Renal cortex interstitium (tissue), 11 donors: ENCODE results near the gene RPL23. TPM values are rescaled to one million over a fixed set of nuclear protein-coding genes. Genes with fewer than 3 reads are reported as not detected.
A peak's percentile ranks its signal among the peaks of the same experiment; 100 is the strongest.

Source experiments
- DNase-seq, 11 donors: peaks; one replicate each; pipeline ENCODE4 v3.0.0-alpha.2; 2013; ENCODE audit warnings: low read depth in 9 of 11, low spot score in 4 of 11; ENCODE audit errors: extremely low read depth in 1 of 11
- polyA plus RNA-seq, 3 donors: library from polyadenylated mRNA; unstranded; fragments of 120-200 nt; gene quantifications; one replicate each; pipeline ENCODE4 v1.2.1, GENCODE V29; 2013; ENCODE audit not compliant: insufficient read length in 3 of 3

RPL23 gene
- polyA plus RNA-seq, 3 donors = 2,289 to 2,767 (median 2,734) TPM

DNA sequence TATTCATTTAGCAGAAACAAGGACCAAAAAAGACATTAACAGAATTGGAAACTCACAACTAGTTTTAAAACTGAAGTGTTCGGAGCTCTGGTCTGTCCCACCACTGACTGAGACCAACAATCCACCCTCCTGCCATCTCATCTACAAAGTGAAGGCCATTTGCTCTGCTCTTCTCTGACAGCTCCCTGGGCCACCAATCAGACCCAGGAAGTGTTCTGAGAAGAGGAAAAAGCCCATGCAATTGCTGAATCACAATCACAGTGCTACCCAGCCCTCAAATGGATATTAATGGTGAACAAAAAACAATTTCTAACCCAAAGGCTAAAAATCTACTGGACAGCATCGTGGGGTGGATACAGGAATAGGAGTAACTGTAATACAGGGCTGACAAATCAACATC, 2.1 kb downstream of the RPL23 start:
- no peak for DNase-seq

DNA sequence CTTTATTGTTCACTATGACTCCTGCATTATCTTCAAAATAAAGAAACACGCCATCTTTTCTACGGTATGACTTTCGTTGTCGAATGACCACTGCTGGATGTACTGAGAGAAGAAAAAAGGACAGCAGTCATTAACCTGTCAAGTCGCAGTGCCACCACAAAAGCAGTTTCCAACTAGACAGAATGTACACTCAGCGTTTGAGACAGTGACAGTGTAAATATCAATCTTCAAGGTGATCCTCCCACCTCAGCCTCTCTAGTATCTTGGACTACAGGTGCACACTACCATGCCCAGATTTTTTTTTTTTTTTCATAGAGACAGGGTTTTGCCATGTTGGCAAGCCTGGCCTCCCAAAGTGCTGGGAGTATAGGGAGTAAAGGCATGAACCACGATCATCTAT, 3.1 kb downstream of the RPL23 start:
- no peak for DNase-seq

DNA sequence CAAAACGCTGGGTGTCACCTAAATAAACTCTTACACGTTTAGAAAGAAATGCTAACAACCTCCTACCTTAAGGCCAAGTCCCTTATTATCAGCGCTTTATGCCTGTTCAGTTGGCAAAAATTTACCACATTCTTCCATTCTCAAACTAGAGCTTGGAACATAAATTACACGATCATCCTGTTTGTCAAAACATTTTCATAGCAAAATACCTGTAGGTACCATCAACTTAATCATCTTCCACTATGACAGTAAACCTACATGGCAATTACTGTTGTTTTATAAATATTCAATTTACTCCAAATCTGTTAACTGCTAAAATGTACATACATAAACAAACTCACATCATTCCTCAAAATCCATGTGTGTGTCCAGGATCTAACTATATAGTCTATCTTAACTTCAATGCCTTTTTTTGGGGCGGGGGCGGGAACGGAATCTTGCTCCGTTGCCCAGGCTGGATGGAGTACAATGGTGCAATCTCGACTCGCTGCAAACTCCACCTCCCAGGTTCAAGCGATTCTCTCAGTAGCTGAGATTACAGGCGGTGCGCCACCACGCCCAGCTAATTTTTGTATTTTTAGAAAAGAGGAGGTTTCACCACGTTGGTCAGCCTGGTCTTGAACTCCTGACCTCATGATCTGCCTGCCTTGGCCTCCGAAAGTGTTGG, 4.4 kb downstream of the RPL23 start:
- no peak for DNase-seq

DNA sequence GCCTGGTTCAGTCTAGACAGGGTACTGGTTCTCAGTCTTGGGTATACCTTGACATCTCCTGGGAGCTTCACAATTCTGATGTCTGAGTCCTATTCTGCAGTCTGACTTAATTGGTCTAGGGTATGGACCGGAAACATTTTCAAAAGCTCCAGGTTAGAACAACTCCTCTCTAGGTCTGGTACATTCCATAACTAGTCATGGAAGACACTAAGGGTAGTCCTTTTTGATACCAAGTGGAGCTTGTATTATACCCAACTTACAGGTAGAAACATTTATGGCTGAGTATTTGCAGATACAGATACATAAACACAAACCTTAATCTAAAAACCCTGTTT, 5.0 kb downstream of the RPL23 start:
- DNase-seq = no peak

DNA sequence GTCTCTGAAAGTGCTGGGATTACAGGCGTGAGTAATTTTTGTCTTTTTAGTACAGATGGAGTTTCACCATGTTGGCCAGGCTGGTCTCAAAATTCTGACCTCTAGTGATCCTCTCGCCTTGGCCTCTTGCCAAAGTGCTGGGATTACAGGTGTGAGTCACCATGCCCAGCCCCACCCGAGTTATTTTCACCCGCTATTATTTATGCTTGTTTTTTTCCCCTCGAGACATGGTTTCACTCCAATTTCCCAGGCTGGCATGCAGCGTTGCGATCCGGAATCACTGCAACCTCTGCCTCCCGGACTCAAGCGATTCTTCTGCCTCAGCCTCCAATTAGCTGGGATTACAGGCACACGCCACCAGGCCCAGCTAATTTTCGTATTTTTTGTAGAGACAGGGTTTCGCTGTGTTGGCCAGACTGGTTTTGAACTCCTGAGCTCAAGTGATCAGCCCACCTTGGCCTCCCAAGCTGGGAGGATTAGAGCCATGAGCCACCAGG, 9.2 kb downstream of the RPL23 start:
- no peak for DNase-seq

DNA sequence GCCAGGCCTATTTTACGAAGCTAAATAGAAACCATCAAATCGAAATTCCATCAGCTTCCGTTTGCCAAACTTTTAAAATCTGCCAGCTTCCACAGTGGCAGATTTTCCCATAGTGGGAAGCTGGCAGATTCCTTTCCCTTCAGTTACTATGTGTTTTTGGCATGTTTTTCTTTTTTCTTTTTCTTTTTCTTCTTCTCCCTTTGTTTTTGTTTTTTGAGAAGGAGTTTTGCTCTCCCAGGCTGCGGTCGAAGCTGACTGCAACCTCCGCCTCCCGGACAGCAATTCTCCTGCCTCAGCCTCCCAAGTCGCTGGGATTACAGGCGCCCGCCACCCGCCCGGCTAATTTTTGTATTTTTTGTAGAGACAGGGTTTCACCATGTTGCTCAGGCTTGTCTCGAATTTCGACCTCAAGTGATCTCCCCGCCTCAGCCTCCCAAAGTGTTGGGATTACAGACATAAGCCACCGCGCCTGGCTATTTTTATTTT, 27.7 kb downstream of the RPL23 start:
- peak in 1 of 11 donors; percentile 10 for DNase-seq

DNA sequence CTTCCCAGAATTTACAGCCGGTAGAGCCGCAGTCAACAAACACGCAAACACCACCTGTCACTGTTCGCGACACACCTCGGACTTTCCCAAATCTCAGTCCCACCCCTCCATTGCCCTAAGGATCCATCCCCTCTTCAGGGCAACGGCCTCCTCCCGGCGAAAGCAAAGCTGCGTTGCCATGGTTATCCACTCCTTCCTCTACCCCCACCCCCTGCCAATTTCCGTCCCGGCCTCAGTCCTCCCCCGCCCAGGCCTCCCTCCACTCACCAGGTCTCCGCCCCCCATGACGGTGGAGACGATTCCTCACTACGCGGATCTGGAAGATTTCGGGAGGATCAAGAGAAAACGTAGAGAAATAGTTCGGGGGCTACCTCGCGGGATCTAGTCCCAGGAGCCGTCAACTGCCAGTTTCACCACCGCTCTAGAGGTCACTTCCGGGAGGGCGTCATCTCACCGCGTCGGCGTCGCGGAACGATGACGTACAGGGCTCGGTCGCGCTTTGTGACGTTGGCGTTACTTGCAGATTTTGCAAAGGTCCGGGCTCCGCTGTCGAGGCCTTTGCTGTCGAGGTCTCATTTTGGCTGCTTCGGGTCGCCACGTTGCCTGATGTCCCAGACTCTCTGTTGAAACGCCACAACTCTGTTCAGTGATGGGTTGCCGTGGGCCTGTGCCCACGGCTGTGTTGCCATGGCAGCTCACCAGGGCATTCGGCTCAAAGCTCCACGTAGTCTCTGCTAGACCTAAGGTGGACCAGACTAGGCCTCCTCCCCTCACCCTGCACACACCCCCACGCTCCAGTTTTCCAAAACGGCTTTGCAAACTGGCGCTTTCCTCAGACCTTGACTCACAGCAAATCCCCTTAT, 28.4 kb downstream of the RPL23 start, which contains the start of gene CWC25:
CWC25 (minus strand) TSS at position 423 of the 863 bp plus-strand sequence; CDS start at position 285, 138 bp downstream.
- peak; percentile 91 to 100 (median 94) for DNase-seq

DNA sequence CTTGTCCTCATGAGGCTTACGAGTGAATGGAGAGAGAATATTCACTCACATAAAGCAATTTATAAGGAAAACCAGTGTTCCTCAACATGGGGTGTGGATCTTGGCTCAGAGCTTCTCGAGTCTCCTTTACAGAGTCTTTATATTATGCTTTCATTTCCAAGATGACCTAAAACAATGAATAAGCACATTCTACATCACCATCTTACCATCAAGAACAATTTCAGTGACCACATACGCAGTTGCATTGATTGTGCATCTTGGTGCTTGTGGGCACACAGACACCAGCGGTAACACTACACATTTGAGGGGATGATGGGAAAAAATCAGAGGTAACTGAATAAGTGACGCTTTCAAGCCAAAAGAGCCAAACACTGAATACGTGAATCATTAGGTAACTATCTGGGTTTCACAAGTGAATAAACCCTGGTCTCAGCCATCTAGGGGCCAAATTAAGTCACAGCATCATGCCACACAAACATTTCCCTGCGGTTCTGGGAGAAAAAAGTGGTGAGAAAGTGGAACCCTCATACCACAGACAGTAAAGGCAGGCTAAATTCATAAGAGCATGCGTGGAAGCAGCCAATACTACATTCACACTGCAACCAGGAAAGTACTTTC, 37.8 kb downstream of the RPL23 start:
- no peak for DNase-seq

DNA sequence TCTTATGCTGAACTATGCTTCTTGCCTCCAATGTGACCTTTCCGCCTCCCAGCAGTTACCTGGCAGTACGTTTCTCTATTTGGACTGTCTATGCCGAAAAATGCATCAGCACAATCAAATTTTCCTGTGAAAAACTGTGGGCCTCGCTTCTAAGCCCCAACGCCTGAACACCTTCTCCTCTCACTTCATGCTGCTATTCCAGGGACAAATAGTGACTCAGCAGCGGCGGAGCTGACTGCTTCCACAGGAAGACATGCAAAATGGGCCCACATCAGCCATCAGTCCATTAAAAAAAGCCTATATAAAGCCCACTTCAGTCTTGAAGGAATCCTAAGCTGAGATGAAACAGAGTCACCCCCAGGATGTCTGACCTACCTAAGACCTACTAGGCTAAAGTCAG, 43.7 kb downstream of the RPL23 start:
- DNase-seq = no peak

DNA sequence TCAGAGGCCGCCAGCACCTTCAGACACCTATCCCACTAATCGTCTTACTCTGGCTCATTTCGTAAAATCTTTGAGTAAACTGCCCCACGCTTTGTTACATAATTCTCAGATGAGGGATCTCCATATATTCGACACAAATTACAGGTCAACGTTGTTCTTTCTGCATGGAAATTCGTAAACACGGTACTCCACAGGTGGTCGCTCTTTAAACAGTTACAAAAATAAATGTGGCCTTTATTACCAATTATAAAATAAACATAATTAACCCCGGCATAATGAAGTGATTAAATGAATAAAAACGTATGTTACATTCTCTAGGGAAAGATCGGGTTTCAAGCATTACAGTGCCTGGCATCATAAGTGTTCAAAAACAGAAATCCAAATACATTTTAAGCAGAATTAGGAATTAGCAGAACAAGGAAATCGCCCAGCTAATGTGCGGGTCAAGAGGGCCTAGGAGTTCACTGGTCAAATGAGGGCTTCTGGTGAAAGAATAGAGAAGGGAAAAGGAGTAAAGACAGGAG, 53.2 kb downstream of the RPL23 start:
- no peak for DNase-seq

DNA sequence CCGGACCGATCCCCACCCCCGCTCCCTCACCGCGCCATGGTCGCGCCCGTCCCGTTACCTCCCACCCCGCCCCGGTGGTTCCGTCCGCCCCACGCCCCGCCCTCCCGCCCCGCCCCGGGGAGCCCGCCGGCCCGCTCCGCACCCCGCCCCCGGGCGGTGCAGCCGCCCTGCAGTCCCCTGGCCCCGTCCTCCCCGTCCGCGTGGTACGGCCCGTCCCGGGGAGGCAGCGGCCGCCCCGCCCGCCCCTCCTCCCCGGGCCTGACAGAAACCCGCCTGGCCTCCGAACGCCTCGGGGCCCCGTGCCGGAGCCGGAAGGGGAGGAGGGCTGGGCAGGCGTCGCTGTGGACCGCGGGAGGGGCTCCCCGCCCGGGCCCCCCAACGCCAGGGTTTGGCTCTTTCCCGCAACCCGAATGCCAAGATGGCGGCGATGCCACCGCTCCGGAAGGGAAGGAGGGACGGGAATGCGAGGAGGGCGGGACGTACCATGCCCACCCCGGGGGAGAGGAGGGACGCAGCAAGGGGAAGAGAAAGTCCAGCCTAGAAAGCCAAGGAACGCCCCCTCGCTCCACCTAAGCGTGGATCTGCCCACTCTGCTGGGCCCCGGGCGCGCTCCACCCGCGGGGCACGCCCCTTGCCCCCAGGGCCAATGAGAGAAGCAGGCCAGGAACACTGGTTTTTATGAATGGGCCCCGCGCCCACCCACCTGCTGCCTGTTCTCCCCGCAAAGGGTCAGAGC, 53.9 kb downstream of the RPL23 start, which contains the start of gene PIP4K2B:
PIP4K2B (minus strand) TSS at position 56 of the 736 bp plus-strand sequence. CDS start 132 bp downstream, outside the sequence.
- peak; percentile 84 to 97 (median 95) for DNase-seq

DNA sequence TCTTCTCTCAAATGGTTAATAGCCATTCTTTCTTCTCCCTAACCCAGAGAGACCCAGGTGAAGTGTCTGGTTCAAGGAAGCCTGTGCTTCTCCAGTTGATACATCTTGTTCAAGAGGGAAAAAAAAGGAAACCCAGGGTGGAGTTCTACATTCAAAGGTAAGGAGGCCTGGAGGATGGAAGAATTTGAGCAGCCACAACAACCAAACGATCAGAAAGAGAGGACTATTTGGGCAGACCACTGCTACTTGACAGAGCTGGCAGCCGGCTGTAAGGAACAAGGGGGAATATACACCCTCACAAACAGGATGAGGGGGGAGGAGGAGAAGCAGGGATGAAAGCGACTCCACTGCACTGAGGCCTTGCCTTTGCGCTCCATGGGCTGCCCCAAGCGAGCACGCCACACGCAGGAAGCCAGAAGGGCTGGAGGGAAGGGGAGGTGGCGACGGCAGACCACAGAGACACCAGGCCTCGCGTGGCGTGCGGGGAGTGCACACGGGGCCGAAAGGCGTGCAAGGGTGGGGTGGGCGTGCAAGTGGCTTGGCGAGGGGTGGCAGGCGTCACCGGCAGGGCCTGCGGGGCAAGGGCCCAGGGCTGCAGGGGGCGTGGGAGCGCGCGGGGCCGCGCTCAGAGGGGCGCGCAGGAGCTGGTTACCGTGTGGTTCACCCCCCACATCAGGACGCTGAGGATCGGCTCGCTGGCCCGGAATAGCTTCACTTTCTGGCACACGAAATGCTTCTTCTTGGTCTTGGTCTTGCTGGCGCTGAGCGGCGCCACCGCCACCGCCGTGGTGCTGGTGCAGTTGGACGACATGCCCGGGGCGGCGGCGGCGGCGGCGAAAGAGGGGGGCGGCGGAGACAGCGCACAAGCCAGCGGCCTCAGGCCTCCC, 54.7 kb downstream of the RPL23 start:
- DNase-seq = peak in 5 of 11 donors; percentile 17 to 26 (median 23)

Other genes starting within 250 kb of the RPL23 start
- 1 to 10 TPM; 3.0 to 6.9 (median 5.3) TPM for gene SRCIN1, start 247.8 kb downstream of the RPL23 start, polyA plus RNA-seq
- gene EPOP, start 178.8 kb downstream of the RPL23 start, polyA plus RNA-seq = 1 to 10 TPM; 1.8 to 1.9 (median 1.8) TPM
- 100 to 1,000 TPM in 1 of 3 donors, 10 to 100 TPM in 2; 89.7 to 146 (median 93.1) TPM for gene MLLT6, start 148.4 kb downstream of the RPL23 start, polyA plus RNA-seq
- 10 to 100 TPM; 11.5 to 12.5 (median 11.9) TPM for gene CISD3, start 123.4 kb downstream of the RPL23 start, polyA plus RNA-seq
- 10 to 100 TPM; 59.7 to 93.8 (median 84.0) TPM for gene PCGF2, start 105.4 kb downstream of the RPL23 start, polyA plus RNA-seq
- gene PSMB3, start 101.0 kb downstream of the RPL23 start, polyA plus RNA-seq = 100 to 1,000 TPM; 105 to 120 (median 109) TPM
- gene PIP4K2B, start 54.2 kb downstream of the RPL23 start, polyA plus RNA-seq = 10 to 100 TPM; 73.9 to 87.2 (median 80.9) TPM
- gene CWC25, start 28.4 kb downstream of the RPL23 start, polyA plus RNA-seq = 10 to 100 TPM; 22.1 to 30.2 (median 26.8) TPM
- gene LASP1, start 16.3 kb upstream of the RPL23 start, polyA plus RNA-seq = 100 to 1,000 TPM; 132 to 165 (median 143) TPM
- under 1 TPM in 1 of 3 donors, not detected in 2; 0.07 TPM for gene FBXO47, start 113.7 kb upstream of the RPL23 start, polyA plus RNA-seq